ENCODE results near the gene TLE7.
A peak's percentile ranks its signal among the peaks of the same experiment; 100 is the strongest.

TLE7 gene

GRCh38 chr16:71461686-71462648 is 20.1 kb upstream of the TLE7 start, which contains the start of gene ZNF23:
Gene ZNF23, minus strand, starts transcription at chr16:71462247. Its CDS starts 5,451 bp downstream, at chr16:71456796.
- H3K4me1 Mint-ChIP-seq (ENCODE audit: low read depth), result peaks cover 27% of the 10 kb centered on the region
- no peaks in the 10 kb centered on the region for H3K36me3 Mint-ChIP-seq
- peak within 1 kb of the TSS; percentile 98 for H3K4me3 Mint-ChIP-seq
- H3K9me3 Mint-ChIP-seq (ENCODE audit: low read depth), result no peaks in the 10 kb centered on the region
- H3K27ac Mint-ChIP-seq, result peak within 1 kb of the TSS; percentile 97
- no peaks in the 10 kb centered on the region for H3K27me3 Mint-ChIP-seq

GRCh38 chr16:71460941-71461340 is 19.1 kb upstream of the TLE7 start:
- Mint-ChIP-seq H3K4me3 (peak overlapping the region; percentile 98), H3K27ac (peak overlapping the region; percentile 28), H3K9me3 (ENCODE audit: low read depth) (no peaks in the 10 kb centered on the region), H3K4me1 (ENCODE audit: low read depth) (peaks cover 27% of the 10 kb centered on the region), H3K36me3 (peaks cover 3% of the 10 kb centered on the region), H3K27me3 (no peaks in the 10 kb centered on the region)

- H3K4me1 Mint-ChIP-seq (ENCODE audit: low read depth), result peaks cover 27% of the 10 kb centered on the region
- H3K4me3 Mint-ChIP-seq, result peak overlapping the region; percentile 98
- H3K9me3 Mint-ChIP-seq (ENCODE audit: low read depth), result no peaks in the 10 kb centered on the region
- H3K36me3 Mint-ChIP-seq, result peaks cover 6% of the 10 kb centered on the region
- no peak overlapping the region for H3K27ac Mint-ChIP-seq
- H3K27me3 Mint-ChIP-seq, result no peaks in the 10 kb centered on the region
These were observed 18.4 kb upstream of the TLE7 start for GRCh38 chr16:71460236-71460635.

- Mint-ChIP-seq H3K27ac (no peak overlapping the region), H3K4me3 (no peak overlapping the region), H3K4me1 (ENCODE audit: low read depth) (peaks cover 27% of the 10 kb centered on the region), H3K36me3 (peaks cover 13% of the 10 kb centered on the region), H3K9me3 (ENCODE audit: low read depth) (no peaks in the 10 kb centered on the region), H3K27me3 (no peaks in the 10 kb centered on the region)
These were observed 17.7 kb upstream of the TLE7 start for GRCh38 chr16:71459510-71459909.

GRCh38 chr16:71456801-71457200 is 14.9 kb upstream of the TLE7 start:
- H3K9me3 Mint-ChIP-seq (ENCODE audit: low read depth), result peaks cover 10% of the 10 kb centered on the region
- H3K4me3 Mint-ChIP-seq, result no peak overlapping the region
- peaks cover 39% of the 10 kb centered on the region for H3K36me3 Mint-ChIP-seq
- no peak overlapping the region for H3K27ac Mint-ChIP-seq
- peaks cover 17% of the 10 kb centered on the region for H3K4me1 Mint-ChIP-seq (ENCODE audit: low read depth)
- H3K27me3 Mint-ChIP-seq, result no peaks in the 10 kb centered on the region

GRCh38 chr16:71453036-71453435 is 11.2 kb upstream of the TLE7 start:
- Mint-ChIP-seq H3K9me3 (ENCODE audit: low read depth) (peaks cover 30% of the 10 kb centered on the region), H3K27ac (no peak overlapping the region), H3K4me1 (ENCODE audit: low read depth) (no peaks in the 10 kb centered on the region), H3K36me3 (peaks cover 72% of the 10 kb centered on the region), H3K27me3 (no peaks in the 10 kb centered on the region), H3K4me3 (no peak overlapping the region)

- H3K36me3 Mint-ChIP-seq, result peaks cover 62% of the 10 kb centered on the region
- no peak overlapping the region for H3K27ac Mint-ChIP-seq
- H3K4me1 Mint-ChIP-seq (ENCODE audit: low read depth), result no peaks in the 10 kb centered on the region
- no peak overlapping the region for H3K4me3 Mint-ChIP-seq
- no peaks in the 10 kb centered on the region for H3K27me3 Mint-ChIP-seq
- peaks cover 37% of the 10 kb centered on the region for H3K9me3 Mint-ChIP-seq (ENCODE audit: low read depth)
These were observed 7.2 kb upstream of the TLE7 start for GRCh38 chr16:71449020-71449419.

GRCh38 chr16:71448274-71448866 is 6.5 kb upstream of the TLE7 start:
- H3K9me3 Mint-ChIP-seq (ENCODE audit: low read depth), result peaks cover 41% of the 10 kb centered on the region
- H3K4me1 Mint-ChIP-seq (ENCODE audit: low read depth), result no peaks in the 10 kb centered on the region
- no peak overlapping the region for H3K4me3 Mint-ChIP-seq
- peaks cover 61% of the 10 kb centered on the region for H3K36me3 Mint-ChIP-seq
- no peaks in the 10 kb centered on the region for H3K27me3 Mint-ChIP-seq
- H3K27ac Mint-ChIP-seq, result no peak overlapping the region

- peaks cover 11% of the 10 kb centered on the region for H3K9me3 Mint-ChIP-seq (ENCODE audit: low read depth)
- H3K27ac Mint-ChIP-seq, result no peak overlapping the region
- no peak overlapping the region for H3K4me3 Mint-ChIP-seq
- no peaks in the 10 kb centered on the region for H3K4me1 Mint-ChIP-seq (ENCODE audit: low read depth)
- peaks cover 18% of the 10 kb centered on the region for H3K36me3 Mint-ChIP-seq
- peaks cover 15% of the 10 kb centered on the region for H3K27me3 Mint-ChIP-seq
These were observed 1.9 kb upstream of the TLE7 start for GRCh38 chr16:71443714-71444113.

- no peaks in the 10 kb centered on the region for H3K4me1 Mint-ChIP-seq (ENCODE audit: low read depth)
- H3K9me3 Mint-ChIP-seq (ENCODE audit: low read depth), result peaks cover 11% of the 10 kb centered on the region
- peaks cover 7% of the 10 kb centered on the region for H3K36me3 Mint-ChIP-seq
- H3K4me3 Mint-ChIP-seq, result no peak overlapping the region
- H3K27ac Mint-ChIP-seq, result no peak overlapping the region
- H3K27me3 Mint-ChIP-seq, result peaks cover 21% of the 10 kb centered on the region
These were observed 355 bp downstream of the TLE7 start for GRCh38 chr16:71441348-71442050.

GRCh38 chr16:71440669-71441347 is 1.0 kb downstream of the TLE7 start:
- H3K27me3 Mint-ChIP-seq, result peaks cover 21% of the 10 kb centered on the region
- peaks cover 5% of the 10 kb centered on the region for H3K36me3 Mint-ChIP-seq
- H3K27ac Mint-ChIP-seq, result no peak overlapping the region
- peaks cover 11% of the 10 kb centered on the region for H3K9me3 Mint-ChIP-seq (ENCODE audit: low read depth)
- H3K4me1 Mint-ChIP-seq (ENCODE audit: low read depth), result no peaks in the 10 kb centered on the region
- H3K4me3 Mint-ChIP-seq, result no peak overlapping the region

- H3K36me3 Mint-ChIP-seq, result peaks cover 4% of the 10 kb centered on the region
- no peak overlapping the region for H3K27ac Mint-ChIP-seq
- peaks cover 7% of the 10 kb centered on the region for H3K9me3 Mint-ChIP-seq (ENCODE audit: low read depth)
- H3K4me3 Mint-ChIP-seq, result no peak overlapping the region
- H3K4me1 Mint-ChIP-seq (ENCODE audit: low read depth), result no peaks in the 10 kb centered on the region
- peaks cover 21% of the 10 kb centered on the region for H3K27me3 Mint-ChIP-seq
These were observed 2.3 kb downstream of the TLE7 start for GRCh38 chr16:71439523-71439922.

- H3K4me1 Mint-ChIP-seq (ENCODE audit: low read depth), result no peaks in the 10 kb centered on the region
- H3K9me3 Mint-ChIP-seq (ENCODE audit: low read depth), result no peaks in the 10 kb centered on the region
- no peak overlapping the region for H3K4me3 Mint-ChIP-seq
- no peaks in the 10 kb centered on the region for H3K36me3 Mint-ChIP-seq
- no peak overlapping the region for H3K27ac Mint-ChIP-seq
- peaks cover 23% of the 10 kb centered on the region for H3K27me3 Mint-ChIP-seq
These were observed 5.4 kb downstream of the TLE7 start for GRCh38 chr16:71436473-71436872.

GRCh38 chr16:71432906-71433305 is 8.9 kb downstream of the TLE7 start:
- Mint-ChIP-seq H3K36me3 (no peaks in the 10 kb centered on the region), H3K9me3 (ENCODE audit: low read depth) (no peaks in the 10 kb centered on the region), H3K27ac (no peak overlapping the region), H3K4me3 (no peak overlapping the region), H3K27me3 (peaks cover 19% of the 10 kb centered on the region), H3K4me1 (ENCODE audit: low read depth) (no peaks in the 10 kb centered on the region)

Data from activated naive CD8-positive, alpha-beta T cell (primary cell).